HepG2 (cell line): ENCODE data around the gene SETD5. TPM values are rescaled to one million over a fixed set of nuclear protein-coding genes. Genes with fewer than 3 reads are reported as not detected.

Source experiments
- ARID3A ChIP-seq: IDR thresholded peaks from 2 replicates; pipeline ENCODE4 v1.6.1; 2012; ENCODE audit warnings: low read depth, low read length, improper control_type of control experiment
- ARID5B ChIP-seq: IDR thresholded peaks from 2 replicates; pipeline ENCODE4 v1.4.0; 2020; ENCODE audit warnings: mild to moderate bottlenecking, missing genetic modification reagents
- CAMTA2 ChIP-seq: sonication (generic); formaldehyde crosslinking; IDR thresholded peaks from 2 replicates; pipeline ENCODE4 v1.4.0; 2020; ENCODE audit warnings: mild to moderate bottlenecking, missing genetic modification reagents, borderline replicate concordance
- CREM ChIP-seq, 2 experiments: sonication (generic) in 1 of 2; formaldehyde crosslinking in 1 of 2; IDR thresholded peaks; 2 replicates each; pipeline versions ENCODE4 v1.4.0 to v1.6.1; 2016 to 2020; ENCODE audit warnings: antibody characterized with exemption in 1 of 2, mild to moderate bottlenecking in 1 of 2, missing genetic modification reagents in 1 of 2
- GMEB2 ChIP-seq: IDR thresholded peaks from 2 replicates; pipeline ENCODE4 v1.6.1; 2016; ENCODE audit warnings: missing biosample characterization, missing genetic modification reagents, low read depth
- NR1H2 ChIP-seq: sonication (generic); formaldehyde crosslinking; IDR thresholded peaks from 2 replicates; pipeline ENCODE4 v1.8.1; 2022; ENCODE audit warnings: low read depth, missing genetic modification reagents, borderline replicate concordance
- NRL ChIP-seq: sonication (generic); formaldehyde crosslinking; IDR thresholded peaks from 2 replicates; pipeline ENCODE4 v1.5.0; 2020; ENCODE audit warnings: missing genetic modification reagents, mild to moderate bottlenecking, moderate library complexity, borderline replicate concordance
- PAF1 ChIP-seq: IDR thresholded peaks from 2 replicates; pipeline ENCODE4 v1.6.1; 2016; ENCODE audit warnings: missing genetic modification reagents, missing compliant biosample characterization
- RERE ChIP-seq: IDR thresholded peaks from 2 replicates; pipeline ENCODE4 v1.6.1; 2016; ENCODE audit warnings: low read depth, missing genetic modification reagents, missing compliant biosample characterization
- SYNCRIP ChIP-seq: fragments of 200-400 bp; formaldehyde crosslinking; IDR thresholded peaks from 2 replicates; pipeline ENCODE4 v1.6.1; 2018; ENCODE audit warnings: mild to moderate bottlenecking, low read depth, low read length; ENCODE audit not compliant: insufficient read depth
- ZNF276 ChIP-seq: sonication (generic); formaldehyde crosslinking; IDR thresholded peaks from 2 replicates; pipeline ENCODE4 v1.4.0; 2020; ENCODE audit warnings: mild to moderate bottlenecking, low read depth, missing genetic modification reagents
- ZNF605 ChIP-seq: sonication (generic); formaldehyde crosslinking; IDR thresholded peaks from 2 replicates; pipeline ENCODE4 v1.8.0; 2022; ENCODE audit warnings: mild to moderate bottlenecking, missing genetic modification reagents
- polyA plus RNA-seq, 8 experiments: library from polyadenylated mRNA; depleted of rRNA in 3 of 8; stranded (reverse) in 7 of 8; unstranded in 1 of 8; fragments of >200 nt; fragmentation: Illumina TruSeq in 4 of 8; extraction: Trizol in 4 of 8; gene quantifications; 2 replicates each; pipeline versions ENCODE4 v1.2.1 to v1.2.3, GENCODE V29; 2011 to 2016; ENCODE audit warnings: low read depth in 4 of 8, missing spikeins in 1 of 8, mixed read lengths in 1 of 8; ENCODE audit not compliant: insufficient read depth in 1 of 8
- total RNA-seq, 5 experiments: library from RNA; depleted of rRNA; stranded (reverse); fragments of >200 nt; fragmentation: Illumina TruSeq; extraction: Trizol; gene quantifications; 2 replicates each; pipeline ENCODE4 v1.2.3, GENCODE V29; 2016; ENCODE audit warnings: low read depth in 1 of 5

SETD5 gene
- total and polyA plus RNA-seq, 2 of the 13 experiments (the other 11 are each of a cell fraction or from before 2014, with no cell fraction given): 46.8 to 95.8 TPM

- peak; percentile 60 for TF ChIP-seq ARID5B
- TF ChIP-seq GMEB2: peak; percentile 64; the same call in 1 of the 2 replicates
- TF ChIP-seq NR1H2: 0 out of 2 replicates have a peak, but pooled peaks have one; percentile 56
- peak; percentile 70; the same call in 1 of the 2 replicates for TF ChIP-seq CREM (IDR thresholded peaks at IDR 0.05)
- TF ChIP-seq CREM (CRISPR knock-in tag; IDR thresholded peaks at IDR 0.05): no peak
- peak; percentile 83; the same call in 1 of the 2 replicates for TF ChIP-seq ZNF276 (CRISPR knock-in tag)
- peak; percentile 90 for TF ChIP-seq NRL (CRISPR knock-in tag)
- TF ChIP-seq ZNF605: peak; percentile 98
- no peak for TF ChIP-seq ARID3A
- peak; percentile 52; the same call in 1 of the 2 replicates for TF ChIP-seq RERE (CRISPR knock-in tag)
- no peak for TF ChIP-seq PAF1 (CRISPR knock-in tag)
- no peak for TF ChIP-seq SYNCRIP
- TF ChIP-seq CAMTA2 (CRISPR knock-in tag): no peak
Measured at GRCh38 chr3:9362731-9363530, 34.5 kb upstream of the SETD5 start, which contains the start of gene THUMPD3 (continued).
